OCI-LY7 (cell line): Measurements from ENCODE around the gene CEACAM7. TPM values are rescaled to one million over a fixed set of nuclear protein-coding genes. Genes with fewer than 3 reads are reported as not detected.

Source experiments
- BruUV-seq: library from RNA; stranded (reverse); fragments of 400-500 nt; replicated peaks from 2 replicates; lab custom pipeline; 2021; lab: Mats Ljungman, UMichigan
- CTCF ChIA-PET: fragments of 300-600 bp; sonication (Branson Sonifier 250); formaldehyde crosslinking; loops from one replicate; lab custom pipeline; 2022; ENCODE audit warnings: antibody characterized with exemption; ENCODE audit not compliant: unreplicated experiment; lab: Charles Lee
- POLR2A ChIA-PET: fragments of 300-600 bp; sonication (Branson Sonifier 250); formaldehyde crosslinking; loops from one replicate; lab custom pipeline; 2022; ENCODE audit warnings: antibody characterized with exemption; lab: Charles Lee
- DNase-seq: peaks from one replicate; pipeline ENCODE4 v3.0.0-alpha.2; 2015; ENCODE audit warnings: low spot score
- H2AFZ ChIP-seq: fragments of 200-600 bp; sonication (generic), shearing (Covaris generic); 2 replicates; pipeline ENCODE4 v1.6.1; 2014; ENCODE audit warnings: mild to moderate bottlenecking, antibody characterized with exemption, low read length, moderate library complexity
- H3K27ac ChIP-seq: fragments of 200-600 bp; sonication (generic); 2 replicates; pipeline ENCODE4 v1.5.1; 2014; ENCODE audit warnings: mixed run types, low read depth, mild to moderate bottlenecking, moderate library complexity, low read length, inconsistent platforms; ENCODE audit not compliant: poor library complexity, severe bottlenecking
- H3K36me3 ChIP-seq: fragments of 200-600 bp; sonication (generic); 2 replicates; pipeline ENCODE4 v1.6.1; 2014; ENCODE audit warnings: mild to moderate bottlenecking, antibody characterized with exemption, low read length, moderate library complexity, mixed read lengths; ENCODE audit not compliant: insufficient read depth
- H3K4me1 ChIP-seq: fragments of 200-600 bp; sonication (generic); 2 replicates; pipeline ENCODE4 v1.5.1; 2014; ENCODE audit warnings: mild to moderate bottlenecking, low read length; ENCODE audit not compliant: insufficient read depth, poor library complexity, severe bottlenecking
- H3K4me2 ChIP-seq: fragments of 200-600 bp; sonication (generic); 2 replicates; pipeline ENCODE4 v1.6.1; 2014; ENCODE audit warnings: mild to moderate bottlenecking, low read length
- H3K4me3 ChIP-seq: fragments of 200-600 bp; sonication (generic); 2 replicates; pipeline ENCODE4 v1.5.1; 2014; ENCODE audit warnings: mild to moderate bottlenecking, low read depth, low read length; ENCODE audit not compliant: poor library complexity, severe bottlenecking
- H3K79me2 ChIP-seq: fragments of 200-600 bp; sonication (generic); 2 replicates; pipeline ENCODE4 v1.6.1; 2016; ENCODE audit warnings: low read depth, mild to moderate bottlenecking, low read length, moderate library complexity, mixed read lengths; ENCODE audit not compliant: insufficient read depth
- H3K9me2 ChIP-seq: fragments of 200-600 bp; sonication (generic); 2 replicates; pipeline ENCODE4 v1.6.1; 2016; ENCODE audit warnings: mild to moderate bottlenecking, low read length, mixed read lengths; ENCODE audit not compliant: insufficient read depth
- H3K9me3 ChIP-seq: fragments of 200-600 bp; sonication (generic); 2 replicates; pipeline ENCODE4 v1.6.1; 2014; ENCODE audit warnings: mild to moderate bottlenecking, mixed run types, low read length, mixed read lengths
- H4K20me1 ChIP-seq: fragments of 200-600 bp; sonication (generic); 2 replicates; pipeline ENCODE4 v1.6.1; 2014; ENCODE audit warnings: mild to moderate bottlenecking, antibody characterized with exemption, low read length, moderate library complexity, mixed read lengths; ENCODE audit not compliant: insufficient read depth
- CTCF ChIP-seq: fragments of 200-600 bp; sonication (generic); conservative IDR thresholded peaks from 2 replicates; pipeline ENCODE4 v1.5.1; 2014; ENCODE audit warnings: mild to moderate bottlenecking, antibody characterized with exemption, low read length, moderate library complexity, mixed read lengths
- EZH2phosphoT487 ChIP-seq: fragments of 200-600 bp; sonication (generic); IDR thresholded peaks from 2 replicates; pipeline ENCODE4 v1.6.1; 2018; ENCODE audit warnings: low read depth, borderline replicate concordance, mild to moderate bottlenecking, mixed run types, antibody characterized with exemption, low read length, moderate library complexity, mixed read lengths
- intact Hi-C: fragments of 100-400 bp; cut with micrococcal nuclease; formaldehyde crosslinking; loops from one replicate; pipeline ENCODE4 v1.10.0; 2022; ENCODE audit not compliant: unreplicated experiment
- total RNA-seq, 2 experiments: library from RNA; depleted of rRNA in 1 of 2; stranded (reverse); fragments of >200 nt in 1 of 2; shearing (Covaris generic) in 1 of 2; gene quantifications; 2 replicates each; pipeline ENCODE4 v1.2.3, GENCODE V29; 2014 to 2022

The CEACAM7 gene
- total RNA-seq, 2 experiments from 2014 or later, result not detected

- ChIA-PET CTCF (no interaction called here), POLR2A (no interaction called here)
- Histone ChIP-seq H3K79me2 (no peaks in the 10 kb centered on the region), H2AFZ (no peak overlapping the region), H3K4me3 (no peak overlapping the region), H3K9me3 (peaks cover 22% of the 10 kb centered on the region), H3K27ac (no peak overlapping the region), H3K36me3 (no peaks in the 10 kb centered on the region), H3K4me2 (no peak overlapping the region), H3K4me1 (no peaks in the 10 kb centered on the region), H4K20me1 (no peaks in the 10 kb centered on the region), H3K9me2 (no peaks in the 10 kb centered on the region)
- BruUV-seq, result no TSS peak
- intact Hi-C loops, result no loop called here
- DNase-seq, result no peak
- TF ChIP-seq CTCF (no peak), EZH2phosphoT487 (no peak)
Observed at GRCh38 chr19:41627966-41628675, 59.9 kb downstream of the CEACAM7 start.

- ChIA-PET CTCF (no interaction called here), POLR2A (no interaction called here)
- H3K4me3 ChIP-seq, result no peak within 1 kb of the TSS
- intact Hi-C loops, result no loop called here
- no peaks in the 10 kb centered on the region for H3K36me3 ChIP-seq
- no peaks in the 10 kb centered on the region for H3K79me2 ChIP-seq
- no peaks in the 10 kb centered on the region for H4K20me1 ChIP-seq
- TF ChIP-seq EZH2phosphoT487, result no peak
- TF ChIP-seq CTCF, result no peak
- no peak within 1 kb of the TSS for H2AFZ ChIP-seq
- peaks cover 22% of the 10 kb centered on the region for H3K9me3 ChIP-seq
- H3K9me2 ChIP-seq, result no peaks in the 10 kb centered on the region
- H3K4me1 ChIP-seq, result no peaks in the 10 kb centered on the region
- BruUV-seq, result no TSS peak
- DNase-seq, result no peak
- H3K27ac ChIP-seq, result no peak within 1 kb of the TSS
- H3K4me2 ChIP-seq, result no peak within 1 kb of the TSS
Observed at GRCh38 chr19:41626877-41627276, 61.2 kb downstream of the CEACAM7 start, which contains the start of gene CEACAM4. TSS of gene CEACAM4 (minus strand) at chr19:41627074. CDS start at chr19:41626963, 111 bp downstream.

- no peak for TF ChIP-seq CTCF
- TF ChIP-seq EZH2phosphoT487, result no peak
- ChIA-PET POLR2A (no interaction called here), CTCF (no interaction called here)
- H3K36me3 ChIP-seq, result no peaks in the 10 kb centered on the region
- H3K9me3 ChIP-seq, result peaks cover 20% of the 10 kb centered on the region
- H3K4me1 ChIP-seq, result no peaks in the 10 kb centered on the region
- DNase-seq, result no peak
- no peaks in the 10 kb centered on the region for H4K20me1 ChIP-seq
- H3K4me3 ChIP-seq, result no peak overlapping the region
- H3K79me2 ChIP-seq, result no peaks in the 10 kb centered on the region
- no peaks in the 10 kb centered on the region for H3K9me2 ChIP-seq
- intact Hi-C loops, result no loop called here
- no peak overlapping the region for H3K4me2 ChIP-seq
- H2AFZ ChIP-seq, result no peak overlapping the region
- no TSS peak for BruUV-seq
- no peak overlapping the region for H3K27ac ChIP-seq
Observed at GRCh38 chr19:41626278-41626677, 61.8 kb downstream of the CEACAM7 start.
